ENCODE measurements around the gene PCDHGB2. TPM values are rescaled to one million over a fixed set of nuclear protein-coding genes. Genes with fewer than 3 reads are reported as not detected.
A peak's percentile ranks its signal among the peaks of the same experiment; 100 is the strongest.

The PCDHGB2 gene
- total and polyA plus RNA-seq, 2 of the 4 experiments (the other 2 are of a cell fraction) = 2.6 to 3.0 TPM

DNA sequence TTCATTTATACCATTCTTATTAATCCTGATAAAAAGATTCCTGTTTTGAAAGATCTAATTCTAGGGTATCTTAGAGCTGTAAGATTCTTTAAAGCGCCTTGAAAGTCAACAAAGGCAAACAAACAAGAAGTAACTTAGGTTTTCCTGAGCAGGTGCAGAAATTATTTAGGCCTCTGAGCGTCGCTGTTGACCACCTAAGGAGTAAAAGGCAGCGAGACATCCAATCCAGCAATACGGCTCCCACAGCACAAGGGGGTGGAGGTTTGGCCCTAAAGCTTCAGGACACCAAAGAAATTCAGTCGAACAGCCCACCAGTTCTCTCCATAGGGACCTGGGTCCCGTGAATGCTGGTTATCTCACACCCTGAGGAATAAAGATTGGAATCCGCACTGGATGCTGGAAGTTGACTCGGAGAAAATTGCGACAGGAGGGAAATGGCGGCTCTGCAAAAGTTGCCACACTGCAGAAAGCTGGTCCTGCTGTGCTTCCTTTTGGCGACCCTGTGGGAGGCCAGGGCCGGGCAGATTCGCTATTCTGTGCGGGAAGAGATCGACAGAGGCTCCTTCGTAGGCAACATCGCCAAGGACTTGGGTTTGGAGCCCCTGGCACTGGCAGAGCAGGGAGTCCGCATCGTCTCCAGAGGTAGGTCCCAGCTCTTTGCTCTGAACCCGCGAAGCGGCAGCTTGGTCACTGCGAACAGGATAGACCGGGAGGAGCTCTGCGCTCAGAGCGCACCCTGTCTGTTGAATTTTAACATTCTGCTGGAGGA is 21.1 kb upstream of the PCDHGB2 start, which contains the start of gene PCDHGA2:
Gene PCDHGA2 (plus strand): TSS at position 223 of the 769 bp plus-strand sequence.
- Histone ChIP-seq H2BK5ac (ENCODE audit: low read depth, low read length, poor library complexity, severe bottlenecking) (peak within 1 kb of the TSS; percentile 44), H3K4me3 (ENCODE audit: insufficient read depth, low read depth, low read length) (peak within 1 kb of the TSS; percentile 50), H3K27me3 (ENCODE audit: control insufficient read depth, insufficient read depth, low read length) (no peaks in the 10 kb centered on the region; the same call in 1 of the 2 replicates), H3K4me2 (ENCODE audit: low read depth, low read length) (peak within 1 kb of the TSS; percentile 58), H3K79me1 (ENCODE audit: low read depth in 1 of 2, low read length in 2 of 2) (no peaks in the 10 kb centered on the region), H4K20me1 (ENCODE audit: insufficient read depth, low read length) (no peaks in the 10 kb centered on the region), H4K5ac (ENCODE audit: low read depth, low read length) (peak within 1 kb of the TSS; percentile 33; the same call in 1 of the 2 replicates), H3K4me1 (ENCODE audit: control insufficient read depth, insufficient read depth, low read length) (no peaks in the 10 kb centered on the region), H3K14ac (replicated peaks; ENCODE audit: low read depth, low read length) (no peak within 1 kb of the TSS; the same call in 1 of the 2 replicates), H3K27ac (ENCODE audit: insufficient read depth, low read length) (no peak within 1 kb of the TSS), H3K23ac (ENCODE audit: low read depth, low read length) (no peak within 1 kb of the TSS), H4K91ac (ENCODE audit: insufficient read depth, low read depth, low read length) (peak within 1 kb of the TSS; percentile 28; the same call in 1 of the 2 replicates), H2AK5ac (ENCODE audit: low read depth, low read length) (no peak within 1 kb of the TSS), H3K9me3 (ENCODE audit: control insufficient read depth, insufficient read depth, low read length) (peaks cover 32% of the 10 kb centered on the region), H2BK15ac (ENCODE audit: low read depth, low read length) (no peak within 1 kb of the TSS; the same call in 2 of the 3 replicates), H3K56ac (ENCODE audit: extremely low read depth, insufficient read depth, low read length) (peak within 1 kb of the TSS; percentile 68; the same call in 1 of the 2 replicates), H2AFZ (replicated peaks; ENCODE audit: low read length, poor library complexity) (peak within 1 kb of the TSS; percentile 96), H2BK20ac (ENCODE audit: low read depth, low read length) (no peak within 1 kb of the TSS), H3K18ac (ENCODE audit: low read depth, low read length) (peak within 1 kb of the TSS; percentile 22; the same call in 1 of the 2 replicates), H3K9me1 (ENCODE audit: insufficient read depth, low read length) (no peaks in the 10 kb centered on the region), H2BK120ac (ENCODE audit: low read depth, low read length) (no peak within 1 kb of the TSS), H4K8ac (ENCODE audit: low read depth in 2 of 2, low read length in 2 of 2) (peak within 1 kb of the TSS in 1 of 2 experiments; percentile 71; a peak in 1 of 4 replicates), H3K9ac (ENCODE audit: low read depth, low read length) (no peak within 1 kb of the TSS; the same call in 1 of the 2 replicates), H3K4ac (ENCODE audit: low read depth, low read length) (peak within 1 kb of the TSS; percentile 43; the same call in 1 of the 2 replicates), H3K36me3 (ENCODE audit: control insufficient read depth, insufficient read depth, low read length) (peaks cover 2% of the 10 kb centered on the region; the same call in 1 of the 2 replicates), H2AK9ac (replicated peaks; ENCODE audit: low read depth, low read length, poor library complexity) (peak within 1 kb of the TSS; percentile 25)
- DNase-seq (peak; percentile 66), ATAC-seq (ENCODE audit: low read depth) (peak; percentile 79)
- ChIA-PET POLR2A (ENCODE audit: unreplicated experiment) (no interaction called here), CTCF (interaction anchor here (0.7 to 1.9 kb wide), 5 partner anchors 8 to 554 kb away, joined by 3 to 6 read pairs (median 3); partner anchors contain the start of gene PCDHGA1)
- TF ChIP-seq SMC3 (IDR thresholded peaks at IDR 0.05; ENCODE audit: low read depth, low read length) (0 out of 2 replicates have a peak, but pooled peaks have one; percentile 26), CHD1 (IDR thresholded peaks at IDR 0.05; ENCODE audit: low read depth, low read length) (no peak), CEBPB (IDR thresholded peaks at IDR 0.05; ENCODE audit: low read depth, low read length) (peak; percentile 34; the same call in 1 of the 2 replicates), MAFK (IDR thresholded peaks at IDR 0.05; ENCODE audit: low read depth, low read length) (no peak), MAZ (IDR thresholded peaks at IDR 0.05; ENCODE audit: borderline replicate concordance, low read depth, low read length) (no peak), RCOR1 (IDR thresholded peaks at IDR 0.05; ENCODE audit: insufficient replicate concordance, low read length) (no peak), NFE2L2 (IDR thresholded peaks at IDR 0.05; ENCODE audit: low read depth, low read length) (no peak), RFX5 (IDR thresholded peaks at IDR 0.05; ENCODE audit: low read depth, low read length) (no peak), RAD21 (IDR thresholded peaks at IDR 0.05; ENCODE audit: low read length) (peak; percentile 56), FOS (IDR thresholded peaks at IDR 0.05; ENCODE audit: low read depth, low read length) (no peak)
- TF ChIP-seq, protein P1, sequence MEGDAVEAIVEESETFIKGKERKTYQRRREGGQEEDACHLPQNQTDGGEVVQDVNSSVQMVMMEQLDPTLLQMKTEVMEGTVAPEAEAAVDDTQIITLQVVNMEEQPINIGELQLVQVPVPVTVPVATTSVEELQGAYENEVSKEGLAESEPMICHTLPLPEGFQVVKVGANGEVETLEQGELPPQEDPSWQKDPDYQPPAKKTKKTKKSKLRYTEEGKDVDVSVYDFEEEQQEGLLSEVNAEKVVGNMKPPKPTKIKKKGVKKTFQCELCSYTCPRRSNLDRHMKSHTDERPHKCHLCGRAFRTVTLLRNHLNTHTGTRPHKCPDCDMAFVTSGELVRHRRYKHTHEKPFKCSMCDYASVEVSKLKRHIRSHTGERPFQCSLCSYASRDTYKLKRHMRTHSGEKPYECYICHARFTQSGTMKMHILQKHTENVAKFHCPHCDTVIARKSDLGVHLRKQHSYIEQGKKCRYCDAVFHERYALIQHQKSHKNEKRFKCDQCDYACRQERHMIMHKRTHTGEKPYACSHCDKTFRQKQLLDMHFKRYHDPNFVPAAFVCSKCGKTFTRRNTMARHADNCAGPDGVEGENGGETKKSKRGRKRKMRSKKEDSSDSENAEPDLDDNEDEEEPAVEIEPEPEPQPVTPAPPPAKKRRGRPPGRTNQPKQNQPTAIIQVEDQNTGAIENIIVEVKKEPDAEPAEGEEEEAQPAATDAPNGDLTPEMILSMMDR (conservative IDR thresholded peaks at IDR 0.05; ENCODE audit: low read depth, low read length) = peak; percentile 54
- intact Hi-C loops (cut with micrococcal nuclease) (no loop called here), dilution Hi-C loops (cut with HindIII; ENCODE audit: low sequenced_read_pairs, unreplicated experiment) (no loop called here), in situ Hi-C loops (cut with MboI; ENCODE audit: low sequenced_read_pairs) (no loop called here)
- WGBS, 2 experiments (ENCODE audit: extremely low coverage in 2 of 2, insufficient read length in 1 of 2) = no CpG with 5 or more reads among the region's 27 CpGs
- no TSS peak for BruUV-seq (replicated peaks)

All from IMR-90 (cell line).